K562 (cell line): ENCODE measurements around the gene CDC14A. TPM values are rescaled to one million over a fixed set of nuclear protein-coding genes. Genes with fewer than 3 reads are reported as not detected.

Source experiments
- ARHGAP35 ChIP-seq: fragments of 450-650 bp; IDR thresholded peaks from 2 replicates; pipeline ENCODE4 v1.6.1; 2018; ENCODE audit not compliant: partially characterized antibody
- BRCA1 ChIP-seq, 2 experiments: fragments of 450-650 bp in 1 of 2; sonication (generic) in 1 of 2; formaldehyde crosslinking in 1 of 2; IDR thresholded peaks; 2 replicates each; pipeline versions ENCODE4 v1.5.0 to v1.6.1; 2017 to 2020; ENCODE audit warnings: mild to moderate bottlenecking in 1 of 2, missing genetic modification reagents in 1 of 2
- CBFA2T3 ChIP-seq: fragments of 450-650 bp; IDR thresholded peaks from 2 replicates; pipeline ENCODE4 v1.6.1; 2017
- CSDE1 ChIP-seq, 2 experiments: fragments of 450-650 bp; IDR thresholded peaks; 2 replicates each; pipeline ENCODE4 v1.6.1; 2016; ENCODE audit warnings: mild to moderate bottlenecking in 1 of 2
- DLX4 ChIP-seq: fragments of 250-450 bp; sonication (Bioruptor Pico); IDR thresholded peaks from 2 replicates; pipeline ENCODE4 v1.6.1; 2021; ENCODE audit warnings: mild to moderate bottlenecking
- ELF1 ChIP-seq: fragments of 200-800 bp; sonication (Bioruptor generic); IDR thresholded peaks from 2 replicates; pipeline ENCODE4 v1.6.1; 2016; ENCODE audit warnings: missing genetic modification characterization, missing compliant biosample characterization
- GTF2B ChIP-seq: IDR thresholded peaks from 2 replicates; pipeline ENCODE4 v1.6.1; 2011; ENCODE audit not compliant: insufficient read length; ENCODE audit errors: extremely low read depth
- GTF2E2 ChIP-seq: fragments of 200-800 bp; sonication (Bioruptor generic); IDR thresholded peaks from 2 replicates; pipeline ENCODE4 v1.6.1; 2016; ENCODE audit warnings: missing genetic modification characterization, missing compliant biosample characterization
- KAT7 ChIP-seq: sonication (generic); formaldehyde crosslinking; IDR thresholded peaks from 2 replicates; pipeline ENCODE4 v1.8.0; 2022; ENCODE audit warnings: missing genetic modification reagents, mild to moderate bottlenecking, borderline replicate concordance
- KDM1A ChIP-seq, 2 experiments: fragments of 450-650 bp; IDR thresholded peaks; 2 replicates each; pipeline ENCODE4 v1.6.1; 2016; ENCODE audit warnings: mild to moderate bottlenecking in 2 of 2
- KLF1 ChIP-seq: fragments of 450-650 bp; IDR thresholded peaks from 2 replicates; pipeline ENCODE4 v1.6.1; 2016; ENCODE audit warnings: missing genetic modification characterization, missing compliant biosample characterization
- MYC ChIP-seq, 2 experiments: fragments of 250-450 bp in 1 of 2; sonication (Bioruptor Pico) in 1 of 2; IDR thresholded peaks; 2 replicates each; pipeline versions ENCODE4 v1.5.1 to v1.6.1; 2012 to 2021; ENCODE audit warnings: low read depth in 2 of 2, borderline replicate concordance in 1 of 2, improper control_type of control experiment in 1 of 2, low read length in 1 of 2, mild to moderate bottlenecking in 1 of 2, moderate library complexity in 1 of 2
- NCOR1 ChIP-seq: fragments of 450-650 bp; IDR thresholded peaks from 2 replicates; pipeline ENCODE4 v1.6.1; 2016; ENCODE audit warnings: mild to moderate bottlenecking, moderate library complexity
- NFE2L1 ChIP-seq: fragments of 450-650 bp; IDR thresholded peaks from 2 replicates; pipeline ENCODE4 v1.6.1; 2016; ENCODE audit warnings: missing genetic modification characterization, low read depth, mild to moderate bottlenecking, missing compliant biosample characterization, moderate library complexity, borderline replicate concordance
- NFXL1 ChIP-seq: fragments of 450-650 bp; formaldehyde crosslinking; IDR thresholded peaks from 2 replicates; pipeline ENCODE4 v1.4.0; 2021; ENCODE audit warnings: mild to moderate bottlenecking
- PHF20 ChIP-seq: fragments of 450-650 bp; IDR thresholded peaks from 2 replicates; pipeline ENCODE4 v1.6.1; 2018; ENCODE audit not compliant: partially characterized antibody
- PURB ChIP-seq: sonication (generic); formaldehyde crosslinking; IDR thresholded peaks from 2 replicates; pipeline ENCODE4 v1.9.0; 2021; ENCODE audit warnings: low read depth, mild to moderate bottlenecking, missing genetic modification reagents
- SAFB ChIP-seq: fragments of 200-400 bp; formaldehyde crosslinking; IDR thresholded peaks from 2 replicates; pipeline ENCODE4 v1.6.1; 2017; ENCODE audit warnings: low read depth, low read length, borderline replicate concordance
- SRSF3 ChIP-seq: fragments of 200-400 bp; formaldehyde crosslinking; IDR thresholded peaks from 2 replicates; pipeline ENCODE4 v1.6.1; 2016; ENCODE audit warnings: mild to moderate bottlenecking, low read length, moderate library complexity; ENCODE audit not compliant: insufficient read depth
- TCF7 ChIP-seq: sonication (generic); IDR thresholded peaks from 2 replicates; pipeline ENCODE4 v1.6.1; 2016; ENCODE audit warnings: antibody characterized with exemption, borderline replicate concordance
- YY1 ChIP-seq, 3 experiments: IDR thresholded peaks; 2 replicates each; pipeline ENCODE4 v1.6.1; 2011; ENCODE audit warnings: low read length in 2 of 3, mild to moderate bottlenecking in 2 of 3, moderate library complexity in 2 of 3, borderline replicate concordance in 1 of 3, control low read depth in 1 of 3, low read depth in 1 of 3; ENCODE audit not compliant: insufficient read depth in 3 of 3, insufficient replicate concordance in 2 of 3, control insufficient read depth in 1 of 3, insufficient read length in 1 of 3; ENCODE audit errors: extremely low read depth in 1 of 3
- ZNF12 ChIP-seq: sonication (generic); formaldehyde crosslinking; IDR thresholded peaks from 2 replicates; pipeline ENCODE4 v1.4.0; 2020; ENCODE audit warnings: mild to moderate bottlenecking, missing genetic modification reagents
- ZNF146 ChIP-seq: IDR thresholded peaks from one replicate; pipeline ENCODE4 v1.6.1; 2018; ENCODE audit warnings: missing compliant biosample characterization; ENCODE audit not compliant: unreplicated experiment
- ZNF263 ChIP-seq: sonication (generic); formaldehyde crosslinking; IDR thresholded peaks from 2 replicates; pipeline ENCODE4 v1.8.0; 2022; ENCODE audit warnings: mild to moderate bottlenecking, missing genetic modification reagents, borderline replicate concordance
- ZNF445 ChIP-seq: fragments of 250-450 bp; sonication (Bioruptor Pico); IDR thresholded peaks from 2 replicates; pipeline ENCODE4 v1.4.0; 2020; ENCODE audit warnings: low read depth, mild to moderate bottlenecking, moderate library complexity
- ZNF511 ChIP-seq: sonication (generic); formaldehyde crosslinking; IDR thresholded peaks from 2 replicates; pipeline ENCODE4 v1.8.0; 2022; ENCODE audit warnings: mild to moderate bottlenecking, missing genetic modification reagents
- ZNF830 ChIP-seq: fragments of 250-450 bp; sonication (Bioruptor Pico); IDR thresholded peaks from 2 replicates; pipeline ENCODE4 v1.5.0; 2021; ENCODE audit warnings: mild to moderate bottlenecking
- polyA plus RNA-seq, 8 experiments: library from polyadenylated mRNA; depleted of rRNA in 4 of 8; stranded (reverse) in 5 of 8; unstranded in 3 of 8; fragments of >200 nt; fragmentation: Nextera tagmentation in 2 of 8; fragmentation: Illumina TruSeq in 1 of 8; extraction: Ambion mirVana in 2 of 8; extraction: Trizol in 1 of 8; gene quantifications; 2 replicates each; pipeline versions ENCODE4 v1.2.1 to v1.2.3, GENCODE V29; 2011 to 2014; ENCODE audit warnings: inconsistent platforms in 1 of 8, missing spikeins in 1 of 8
- total RNA-seq, 7 experiments: library from RNA; depleted of rRNA in 6 of 7; stranded (reverse); fragments of >200 nt in 6 of 7; fragmentation: Illumina TruSeq in 2 of 7; extraction: Trizol in 2 of 7; gene quantifications; 2 replicates each; pipeline versions ENCODE4 v1.2.1 to v1.2.3, GENCODE V29; 2011 to 2021; ENCODE audit warnings: low replicate concordance in 1 of 7

CDC14A gene
- total and polyA plus RNA-seq, 9 of the 15 experiments (the other 6 are each of a cell fraction or from before 2014, with no cell fraction given), result 17.0 to 74.3 (median 33.4) TPM

GRCh38 chr1:100362821-100363466, 10.6 kb downstream of the CDC14A start (continued):
- TF ChIP-seq MYC (IDR thresholded peaks at IDR 0.05; ENCODE audit: low read depth, low read length), result peak; percentile 99
- TF ChIP-seq MYC (CRISPR knock-in tag; IDR thresholded peaks at IDR 0.05; ENCODE audit: borderline replicate concordance, low read depth), result peak; percentile 49; the same call in 1 of the 2 replicates
- no peak for TF ChIP-seq SRSF3
- TF ChIP-seq ZNF511 (CRISPR knock-in tag), result no peak
- TF ChIP-seq GTF2B, result peak; percentile 93
- no peak for TF ChIP-seq KDM1A (IDR thresholded peaks at IDR 0.05)
- TF ChIP-seq GTF2E2 (tag), result peak; percentile 84
- no peak for TF ChIP-seq ZNF12
- TF ChIP-seq ZNF146 (CRISPR knock-in tag), result no peak
- no peak for TF ChIP-seq ARHGAP35
- TF ChIP-seq ZNF830 (CRISPR knock-in tag), result no peak
- no peak for TF ChIP-seq ELF1 (tag)
- TF ChIP-seq NCOR1, result no peak
- TF ChIP-seq YY1 (IDR thresholded peaks at IDR 0.05; ENCODE audit: borderline replicate concordance in 1 of 3, control insufficient read depth in 1 of 3, extremely low read depth in 1 of 3, insufficient read depth in 3 of 3, insufficient read length in 1 of 3, insufficient replicate concordance in 2 of 3, low read depth in 1 of 3, low read length in 2 of 3), result peak; percentile 60 to 95 (median 76)
- TF ChIP-seq DLX4, result no peak
- no peak for TF ChIP-seq SAFB
- no peak for TF ChIP-seq KLF1
- peak in 1 of 2 experiments; percentile 33; a peak in 1 of 4 replicates for TF ChIP-seq CSDE1 (IDR thresholded peaks at IDR 0.05)
- TF ChIP-seq KAT7 (CRISPR knock-in tag), result no peak
- no peak for TF ChIP-seq ZNF445
- TF ChIP-seq NFXL1 (CRISPR knock-in tag), result no peak
- TF ChIP-seq ZNF263 (CRISPR knock-in tag), result no peak
- TF ChIP-seq PHF20, result no peak
- no peak for TF ChIP-seq NFE2L1 (tag)
- TF ChIP-seq BRCA1 (IDR thresholded peaks at IDR 0.05), result no peak
- no peak for TF ChIP-seq BRCA1 (CRISPR knock-in tag; IDR thresholded peaks at IDR 0.05)
- TF ChIP-seq TCF7, result no peak
- TF ChIP-seq CBFA2T3, result no peak
- no peak for TF ChIP-seq PURB (CRISPR knock-in tag)
